ENCODE data around the gene BORA.

DNA sequence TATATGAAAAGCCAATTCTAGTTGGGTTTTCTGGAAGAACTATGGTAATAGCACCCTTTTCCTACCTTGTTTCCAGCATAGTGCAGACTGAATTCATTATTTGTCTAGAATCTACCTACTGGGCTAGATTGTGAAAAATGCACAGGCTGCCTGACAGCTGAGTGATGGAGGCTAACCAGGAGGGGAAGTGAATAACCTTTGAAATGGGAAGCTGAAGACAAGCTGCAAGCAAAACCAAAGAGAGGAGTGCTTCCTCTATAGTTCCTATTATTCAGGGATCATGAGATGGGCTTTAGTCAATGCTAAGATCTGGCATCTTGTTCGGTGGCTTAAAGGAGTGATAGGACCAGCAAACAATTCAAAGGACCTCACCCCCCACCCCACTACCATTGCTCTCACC lies 27.2 kb upstream of the BORA start:
- TF ChIP-seq, protein P1, sequence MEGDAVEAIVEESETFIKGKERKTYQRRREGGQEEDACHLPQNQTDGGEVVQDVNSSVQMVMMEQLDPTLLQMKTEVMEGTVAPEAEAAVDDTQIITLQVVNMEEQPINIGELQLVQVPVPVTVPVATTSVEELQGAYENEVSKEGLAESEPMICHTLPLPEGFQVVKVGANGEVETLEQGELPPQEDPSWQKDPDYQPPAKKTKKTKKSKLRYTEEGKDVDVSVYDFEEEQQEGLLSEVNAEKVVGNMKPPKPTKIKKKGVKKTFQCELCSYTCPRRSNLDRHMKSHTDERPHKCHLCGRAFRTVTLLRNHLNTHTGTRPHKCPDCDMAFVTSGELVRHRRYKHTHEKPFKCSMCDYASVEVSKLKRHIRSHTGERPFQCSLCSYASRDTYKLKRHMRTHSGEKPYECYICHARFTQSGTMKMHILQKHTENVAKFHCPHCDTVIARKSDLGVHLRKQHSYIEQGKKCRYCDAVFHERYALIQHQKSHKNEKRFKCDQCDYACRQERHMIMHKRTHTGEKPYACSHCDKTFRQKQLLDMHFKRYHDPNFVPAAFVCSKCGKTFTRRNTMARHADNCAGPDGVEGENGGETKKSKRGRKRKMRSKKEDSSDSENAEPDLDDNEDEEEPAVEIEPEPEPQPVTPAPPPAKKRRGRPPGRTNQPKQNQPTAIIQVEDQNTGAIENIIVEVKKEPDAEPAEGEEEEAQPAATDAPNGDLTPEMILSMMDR (IDR thresholded peaks at IDR 0.05), result no peak
- TF ChIP-seq POLR2A (IDR thresholded peaks at IDR 0.05), result no peak
